ENCODE results near the gene NBEA. TPM values are rescaled to one million over a fixed set of nuclear protein-coding genes. Genes with fewer than 3 reads are reported as not detected.

NBEA gene
- polyA plus RNA-seq, 12 donors: 12.2 to 18.6 (median 16.3) TPM; not detected in 1

DNA sequence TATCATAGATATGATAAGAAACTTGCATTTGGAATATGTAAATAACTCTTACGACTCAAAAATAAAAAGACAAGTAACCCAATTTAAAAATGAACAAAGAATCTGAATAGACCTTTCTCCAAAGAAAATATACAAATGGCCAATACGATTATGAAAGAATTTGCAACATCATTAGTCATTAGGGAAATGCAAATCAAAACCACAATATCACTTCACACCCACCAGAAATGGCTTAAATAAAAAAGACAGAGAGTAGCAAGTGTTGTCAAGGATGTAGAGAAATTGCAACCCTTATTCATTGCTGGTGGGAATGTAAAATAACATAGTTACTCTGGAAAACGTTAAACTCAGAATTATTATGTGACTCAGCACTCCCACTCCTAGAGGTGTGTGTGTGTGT is 761.0 kb downstream of the NBEA start:
- no peak for DNase-seq

DNA sequence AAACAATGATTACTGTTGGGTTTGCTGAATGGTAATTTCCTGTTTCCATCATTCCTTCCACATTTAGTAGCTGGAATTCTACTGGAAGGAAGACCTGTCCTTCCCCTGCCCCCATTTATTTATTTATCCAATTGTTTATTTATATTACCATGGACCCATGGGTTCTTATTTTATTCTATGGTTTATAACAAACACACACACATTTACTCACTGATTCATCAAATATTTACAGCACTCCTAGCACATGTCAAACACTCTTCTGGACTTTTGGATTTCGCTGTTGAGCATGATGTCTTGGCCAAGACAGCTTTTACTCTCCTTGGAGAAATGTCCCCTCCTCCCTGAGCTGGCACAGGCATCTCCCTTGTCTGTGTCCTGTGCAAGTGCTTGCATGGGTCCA is 762.3 kb downstream of the NBEA start:
- no peak for DNase-seq

DNA sequence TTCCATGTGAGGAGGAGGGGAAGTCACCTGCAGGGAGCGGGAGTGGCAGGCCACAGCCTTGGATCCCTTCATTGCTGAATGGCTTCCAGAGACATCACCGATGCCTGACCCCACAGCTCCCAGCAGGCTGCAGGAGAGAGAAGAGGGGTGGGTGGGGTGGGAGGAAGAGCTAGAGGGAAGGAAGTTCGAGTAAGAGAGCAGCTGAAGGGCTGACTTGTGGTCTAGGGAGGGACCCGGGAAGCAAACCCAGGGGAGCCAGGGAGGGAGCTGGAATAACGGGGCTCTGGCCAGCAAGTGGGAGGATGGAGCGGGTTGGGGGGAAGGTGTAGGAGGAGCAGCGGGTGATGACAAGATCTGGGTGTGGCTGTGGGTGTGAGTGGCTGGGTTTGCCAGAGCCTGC is 764.2 kb downstream of the NBEA start:
- no peak for DNase-seq

DNA sequence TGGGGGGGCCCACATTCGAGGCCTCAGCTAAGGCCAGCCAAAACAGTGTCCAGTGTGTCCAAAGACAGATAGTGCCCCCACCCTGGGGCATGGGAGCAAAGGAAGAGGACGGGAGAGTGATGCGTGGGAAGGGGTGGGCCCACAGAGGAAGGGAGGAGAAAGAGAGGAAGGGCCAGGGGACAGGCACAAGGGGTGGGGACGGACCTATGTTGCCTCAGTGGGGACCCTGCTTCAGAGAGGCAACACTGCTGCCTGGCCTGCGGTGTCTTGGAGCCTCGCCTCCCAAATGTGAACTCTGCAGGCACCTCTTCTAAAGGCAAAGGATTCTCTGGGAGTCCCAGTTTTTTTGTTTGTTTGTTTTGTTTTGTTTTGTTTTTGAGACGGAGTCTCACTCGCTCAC is 764.7 kb downstream of the NBEA start:
- no peak for DNase-seq

DNA sequence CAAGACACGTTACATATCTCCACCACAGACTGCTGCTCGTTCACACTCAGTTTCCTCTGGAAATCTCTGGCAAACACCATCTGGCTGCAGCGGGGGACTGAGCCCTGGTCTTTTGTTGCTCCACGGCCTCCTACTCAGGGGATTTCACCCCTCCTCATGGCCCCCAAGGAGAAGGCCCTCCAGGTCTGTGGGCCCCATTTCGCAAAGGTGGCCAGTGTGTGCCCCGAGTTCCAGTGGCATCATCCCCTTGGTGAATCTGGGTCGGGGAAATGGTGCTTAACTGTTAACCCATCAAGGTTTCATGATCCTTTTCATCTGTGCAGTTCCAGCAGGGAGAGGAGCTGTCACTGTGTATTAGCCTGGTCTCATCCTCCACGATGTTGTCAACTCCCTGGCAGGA is 769.8 kb downstream of the NBEA start:
- no peak for DNase-seq

DNA sequence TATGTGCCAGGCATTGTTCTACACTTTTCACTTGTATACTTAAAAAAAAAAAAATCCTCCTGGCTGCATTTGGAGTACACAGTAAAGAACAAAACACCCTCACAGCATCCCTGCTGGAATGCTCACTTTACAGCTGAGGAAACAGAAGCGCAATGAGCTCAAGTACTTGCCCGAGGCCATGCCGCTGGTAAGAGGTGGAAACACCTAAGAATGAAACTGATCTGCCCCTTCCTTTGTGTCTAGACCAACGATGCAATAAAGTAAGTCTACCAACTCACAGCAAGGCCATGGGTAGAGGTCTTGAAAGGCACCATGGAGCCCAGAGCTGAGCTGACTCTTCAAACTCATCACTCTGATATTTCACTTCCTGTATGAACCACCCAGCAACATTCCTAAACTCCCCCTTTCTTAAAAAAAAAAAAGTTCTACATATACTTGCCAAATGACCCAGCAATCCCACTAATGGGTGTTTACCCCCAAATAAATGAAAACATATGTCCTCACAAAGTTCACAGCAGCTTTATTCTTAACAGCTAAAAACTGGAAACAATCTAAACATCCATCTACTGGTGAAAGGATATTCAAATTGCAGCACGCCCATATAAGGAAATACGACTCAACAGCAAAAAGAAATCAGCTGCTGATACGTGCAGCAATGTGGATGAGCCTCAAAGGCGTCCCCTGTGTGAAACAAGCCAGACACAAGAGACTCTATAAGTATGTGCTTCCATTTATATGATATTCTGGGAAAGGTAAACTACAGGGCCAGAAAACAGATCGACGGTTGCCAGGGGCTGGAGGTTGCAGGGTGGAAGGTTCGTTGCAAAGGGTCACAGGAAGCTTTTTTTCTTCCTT is 771.1 kb downstream of the NBEA start:
- DNase-seq: peak; percentile 80

DNA sequence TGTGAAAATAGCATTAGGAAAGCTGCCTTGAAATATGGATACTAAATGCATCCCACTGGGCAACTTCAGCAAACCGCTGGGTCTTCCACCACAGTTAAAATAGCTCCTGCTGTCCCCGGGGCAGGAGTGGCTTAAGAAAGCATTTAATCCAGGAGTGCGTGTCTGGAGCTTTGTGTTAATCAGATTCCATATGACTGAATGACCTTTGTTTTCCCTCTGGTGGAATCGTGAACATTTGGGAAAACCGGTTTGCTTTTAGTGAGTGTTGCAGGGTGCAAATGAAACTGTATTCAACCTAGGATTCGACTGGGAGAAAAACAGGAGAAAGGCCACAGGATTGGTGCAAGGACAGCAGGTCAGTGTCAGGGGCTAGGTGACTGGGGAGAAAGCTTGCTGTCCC is 772.1 kb downstream of the NBEA start:
- DNase-seq: peak; percentile 40

DNA sequence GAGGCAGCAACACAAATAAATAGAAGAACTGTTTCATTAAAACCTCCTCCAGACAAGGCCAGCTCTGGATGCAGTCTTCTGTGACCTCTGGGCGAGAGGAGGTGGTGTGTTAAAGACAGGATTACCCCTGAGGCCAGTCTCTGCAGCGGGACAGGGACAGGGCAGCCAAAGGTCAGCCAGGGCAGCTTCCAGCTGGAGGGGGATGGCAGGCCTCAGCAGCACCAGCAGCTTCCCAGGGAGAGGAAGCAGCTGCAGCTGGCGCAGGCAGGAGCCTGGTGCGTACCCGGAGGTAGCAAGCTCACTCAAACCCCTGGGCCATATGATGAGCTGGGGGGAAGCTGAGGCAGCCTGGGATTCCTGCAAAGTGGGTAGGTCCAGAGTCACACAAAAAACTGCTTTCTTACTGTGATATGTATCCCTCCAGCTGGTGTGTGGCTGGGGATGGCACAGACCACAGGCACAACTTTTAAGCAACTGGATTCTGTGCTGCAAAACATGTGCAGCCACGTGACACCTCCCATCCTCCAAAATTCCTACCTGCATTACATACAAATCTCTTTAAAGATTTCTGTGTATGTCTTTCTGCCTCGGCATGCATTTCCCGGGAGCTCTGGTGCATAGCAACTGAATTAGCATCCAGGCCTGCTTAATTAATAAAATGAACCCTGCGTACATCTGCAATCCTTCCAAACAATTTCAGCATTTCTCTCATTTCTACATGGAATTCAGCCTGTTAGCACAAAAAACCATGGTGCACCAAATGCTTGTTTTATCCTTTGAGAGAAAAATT is 772.7 kb downstream of the NBEA start:
- peak; percentile 49 for DNase-seq

DNA sequence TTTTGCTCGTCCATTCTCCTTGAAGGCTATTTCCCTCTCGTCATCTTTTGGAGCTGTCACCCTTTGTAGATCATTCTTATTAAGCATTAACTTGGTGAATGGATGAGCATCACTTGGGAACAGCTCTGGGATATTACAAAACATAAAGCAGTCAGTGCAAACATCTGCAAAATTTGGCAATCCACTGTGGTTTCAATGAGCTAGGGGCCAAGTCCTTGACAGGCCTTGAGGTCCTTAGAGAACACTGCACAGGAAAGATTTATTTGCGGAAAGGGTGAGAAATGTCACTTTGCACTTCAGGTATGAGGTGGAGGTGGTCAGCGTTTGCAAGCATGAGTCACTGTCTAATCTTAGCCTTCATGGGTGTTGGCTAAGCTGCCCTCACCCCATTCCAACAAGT is 774.1 kb downstream of the NBEA start:
- peak; percentile 89 for DNase-seq

DNA sequence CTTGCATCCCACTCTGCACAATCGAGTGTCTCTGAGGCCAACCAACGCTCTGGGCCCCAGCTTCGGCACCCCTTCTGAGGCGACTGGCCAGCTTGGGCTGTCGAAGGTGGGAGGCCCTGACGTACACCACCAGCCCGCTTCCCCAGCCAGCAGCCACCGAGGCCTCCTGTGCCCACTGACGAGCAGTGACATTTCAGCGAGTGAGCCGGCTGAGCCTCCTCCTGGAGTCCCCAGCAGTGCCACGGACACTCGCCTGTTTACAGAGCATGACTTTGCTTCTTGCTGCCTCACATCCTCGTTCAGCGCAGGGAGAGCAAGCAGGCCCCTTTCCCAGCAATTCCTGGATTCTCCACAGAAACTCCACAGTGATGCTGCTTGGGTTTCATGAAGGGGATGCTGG is 774.7 kb downstream of the NBEA start:
- DNase-seq: peak; percentile 52

DNA sequence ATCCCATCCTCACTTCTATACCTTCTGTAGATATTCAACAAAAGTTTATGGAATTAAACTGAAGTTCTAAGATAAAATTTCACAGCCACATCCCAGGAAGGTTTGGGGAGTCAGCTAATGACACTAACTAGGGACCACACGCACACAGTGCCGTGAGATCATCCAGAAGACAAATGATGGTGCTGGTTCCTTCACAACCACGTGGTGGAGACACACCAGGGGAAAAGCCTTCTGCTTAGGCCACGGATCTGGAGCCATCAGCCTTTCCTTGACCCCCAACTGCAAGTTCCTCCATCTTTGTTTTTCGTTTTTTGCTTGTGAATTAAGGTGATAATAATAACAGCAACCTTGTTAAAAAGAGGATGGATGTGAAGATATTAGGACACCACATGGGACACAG is 776.0 kb downstream of the NBEA start:
- DNase-seq: no peak

DNA sequence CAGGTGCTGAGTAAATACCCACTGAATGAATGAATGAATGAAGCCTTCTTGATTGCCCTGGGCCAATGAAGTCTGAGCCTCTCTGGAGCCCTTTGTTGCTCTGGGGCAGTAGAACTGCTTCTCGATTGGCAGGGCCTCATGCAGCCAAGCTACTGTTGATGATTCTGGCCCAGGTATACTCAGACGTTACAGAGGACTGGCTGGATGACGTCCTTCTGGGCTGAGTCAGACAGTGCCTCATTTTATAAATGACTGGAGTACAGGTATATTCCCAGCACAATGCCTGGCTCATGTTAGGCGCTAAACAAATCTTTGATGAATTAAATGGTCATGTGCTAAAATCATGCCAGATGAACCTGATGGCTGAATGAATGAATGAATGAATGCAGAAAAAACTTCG is 778.2 kb downstream of the NBEA start:
- no peak for DNase-seq

DNA sequence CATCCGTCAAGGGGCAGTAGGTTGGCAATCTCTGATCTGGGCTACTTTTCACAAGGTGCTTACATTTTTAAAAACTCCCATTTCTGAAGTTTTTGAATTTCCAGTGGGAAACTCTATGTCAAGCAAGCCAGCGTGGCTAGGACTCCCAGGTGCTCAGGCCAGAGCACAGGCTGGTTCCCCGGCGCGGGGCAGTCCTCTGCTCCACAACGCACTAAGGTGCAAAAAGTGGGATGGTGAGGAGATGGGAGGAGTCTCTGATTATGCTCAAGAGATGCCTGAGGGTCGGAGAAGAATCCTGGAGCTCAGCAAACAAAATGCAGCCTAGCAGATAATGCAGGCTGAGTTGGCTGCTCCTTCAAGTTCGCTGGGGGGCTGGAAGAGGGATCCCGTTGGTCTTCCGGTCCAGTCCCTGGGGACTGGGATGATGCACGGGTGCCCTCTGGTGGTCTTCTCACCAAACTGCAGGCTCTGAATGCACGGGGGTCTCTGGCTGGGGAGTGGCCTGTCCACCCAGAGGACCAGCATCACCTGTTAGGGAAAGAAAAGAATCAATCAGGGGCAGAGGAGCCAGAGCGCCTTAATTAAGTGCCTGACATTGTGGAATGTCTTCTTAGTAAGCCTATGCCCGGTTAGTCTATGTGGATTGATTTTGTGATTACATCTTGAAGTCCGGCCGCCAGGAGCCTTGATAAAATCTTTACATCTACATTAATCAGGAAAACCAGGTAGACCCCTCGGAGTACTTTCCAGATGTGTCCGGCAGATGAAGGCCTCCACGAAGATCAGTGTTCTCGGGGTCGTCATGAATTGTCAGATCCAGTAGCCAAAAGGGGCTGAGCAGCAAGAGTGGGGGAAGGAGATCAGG is 778.9 kb downstream of the NBEA start:
- DNase-seq: peak; percentile 44
